ENCODE measurements around the gene CYB561D2.

CYB561D2 gene

DNA sequence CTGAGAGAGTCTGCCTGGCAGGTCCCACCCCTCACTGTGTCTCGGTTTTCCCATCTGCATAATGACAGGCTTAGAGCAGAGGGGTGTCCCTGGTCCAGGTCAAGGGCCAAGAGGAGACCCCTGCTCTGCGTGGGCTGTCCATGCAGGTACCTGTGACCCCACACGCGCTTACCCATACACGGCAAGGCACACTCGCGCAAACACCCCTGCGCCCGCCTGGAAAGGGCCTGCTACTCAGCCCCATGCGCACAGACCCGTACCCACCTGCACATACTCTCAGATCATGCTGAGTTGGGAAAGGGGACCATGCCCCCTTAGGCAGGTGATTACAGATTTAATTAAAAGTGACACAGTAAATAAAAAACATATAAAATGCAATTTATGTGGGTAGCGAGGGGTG, 32.1 kb downstream of the CYB561D2 start:
- Histone ChIP-seq H3K4ac (ENCODE audit: low read depth in 1 of 2, low read length in 2 of 2) (no peak overlapping the region), H3K9ac (ENCODE audit: low read length) (no peak overlapping the region), H2AK5ac (ENCODE audit: low read length, severe bottlenecking) (no peak overlapping the region), H3K14ac (ENCODE audit: low read length in 2 of 2) (no peak overlapping the region), H3K18ac (ENCODE audit: low read depth in 1 of 2, low read length in 2 of 2) (no peak overlapping the region), H3K4me3 (ENCODE audit: insufficient read depth in 1 of 2, low read depth in 1 of 2, low read length in 2 of 2) (no peak overlapping the region), H3K36me3 (ENCODE audit: control insufficient read depth in 1 of 2, insufficient read depth in 2 of 2, low read depth in 1 of 2, low read length in 2 of 2) (no peaks in the 10 kb centered on the region), H3K27ac (ENCODE audit: low read length, poor library complexity, severe bottlenecking) (no peak overlapping the region), H2AFZ (ENCODE audit: low read depth, low read length) (no peak overlapping the region), H3K23ac (ENCODE audit: low read length in 2 of 2) (no peak overlapping the region), H4K8ac (ENCODE audit: low read length) (no peak overlapping the region), H3K27me3 (ENCODE audit: control insufficient read depth in 1 of 2, insufficient read depth in 1 of 2, low read length in 2 of 2) (peaks cover 19 to 54% of the 10 kb centered on the region in 2 experiments), H2BK120ac (ENCODE audit: low read depth, low read length) (no peak overlapping the region), H2BK15ac (ENCODE audit: low read depth, poor library complexity, severe bottlenecking) (no peak overlapping the region), H3K4me2 (ENCODE audit: low read length, poor library complexity, severe bottlenecking) (no peak overlapping the region), H3K79me1 (replicated peaks; ENCODE audit: low read length, poor library complexity, severe bottlenecking) (no peaks in the 10 kb centered on the region), H2BK5ac (ENCODE audit: low read depth, low read length, poor library complexity, severe bottlenecking) (no peak overlapping the region), H2BK12ac (ENCODE audit: low read length in 2 of 2) (no peak overlapping the region), H4K91ac (ENCODE audit: low read length) (no peak overlapping the region), H3K4me1 (ENCODE audit: control insufficient read depth, insufficient read depth, low read depth, low read length) (peaks cover 8% of the 10 kb centered on the region), H3K9me3 (ENCODE audit: control insufficient read depth, low read length) (no peaks in the 10 kb centered on the region)
- 88% methylated on average over 10 of the region's 12 CpGs for WGBS
- DNase-seq = no peak

DNA sequence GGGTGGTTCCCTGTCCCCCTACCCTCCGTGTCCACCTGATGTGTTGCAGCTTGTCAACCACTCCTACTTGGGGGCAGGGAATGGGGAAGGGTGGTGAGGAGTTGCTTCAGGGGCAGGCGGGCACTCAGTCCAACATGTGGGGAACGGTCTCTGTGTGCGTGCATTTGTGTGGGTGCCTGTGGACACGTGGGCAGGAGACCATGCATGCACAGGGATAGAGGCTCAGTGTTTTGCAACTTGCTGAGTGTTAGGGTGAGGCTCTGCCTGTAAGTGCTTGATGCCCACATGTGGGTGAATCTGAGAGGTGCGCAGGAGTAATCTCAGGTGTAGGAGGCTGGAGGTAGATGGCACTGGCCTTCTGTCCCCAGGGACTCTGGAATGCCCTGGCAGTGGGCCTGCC, 33.1 kb downstream of the CYB561D2 start:
- Histone ChIP-seq H3K4ac (ENCODE audit: low read depth in 1 of 2, low read length in 2 of 2) (no peak overlapping the region), H2BK15ac (ENCODE audit: low read depth, poor library complexity, severe bottlenecking) (no peak overlapping the region), H2BK12ac (ENCODE audit: low read length in 2 of 2) (no peak overlapping the region), H3K18ac (ENCODE audit: low read depth in 1 of 2, low read length in 2 of 2) (no peak overlapping the region), H3K9me3 (ENCODE audit: control insufficient read depth, low read length) (no peaks in the 10 kb centered on the region), H3K27ac (ENCODE audit: low read length, poor library complexity, severe bottlenecking) (no peak overlapping the region), H3K14ac (ENCODE audit: low read length in 2 of 2) (no peak overlapping the region), H2AFZ (ENCODE audit: low read depth, low read length) (no peak overlapping the region), H4K8ac (ENCODE audit: low read length) (no peak overlapping the region), H4K91ac (ENCODE audit: low read length) (no peak overlapping the region), H2AK5ac (ENCODE audit: low read length, severe bottlenecking) (no peak overlapping the region), H3K4me1 (ENCODE audit: control insufficient read depth, insufficient read depth, low read depth, low read length) (peaks cover 17% of the 10 kb centered on the region), H3K36me3 (ENCODE audit: control insufficient read depth in 1 of 2, insufficient read depth in 2 of 2, low read depth in 1 of 2, low read length in 2 of 2) (no peaks in the 10 kb centered on the region), H3K23ac (ENCODE audit: low read length in 2 of 2) (no peak overlapping the region), H3K4me2 (ENCODE audit: low read length, poor library complexity, severe bottlenecking) (no peak overlapping the region), H3K4me3 (ENCODE audit: insufficient read depth in 1 of 2, low read depth in 1 of 2, low read length in 2 of 2) (no peak overlapping the region), H3K27me3 (ENCODE audit: control insufficient read depth in 1 of 2, insufficient read depth in 1 of 2, low read length in 2 of 2) (peaks cover 19 to 63% of the 10 kb centered on the region in 2 experiments), H2BK120ac (ENCODE audit: low read depth, low read length) (no peak overlapping the region), H2BK5ac (ENCODE audit: low read depth, low read length, poor library complexity, severe bottlenecking) (no peak overlapping the region), H3K9ac (ENCODE audit: low read length) (no peak overlapping the region), H3K79me1 (replicated peaks; ENCODE audit: low read length, poor library complexity, severe bottlenecking) (no peaks in the 10 kb centered on the region)
- WGBS = 80% methylated on average over 6 of the region's 6 CpGs
- DNase-seq = no peak

DNA sequence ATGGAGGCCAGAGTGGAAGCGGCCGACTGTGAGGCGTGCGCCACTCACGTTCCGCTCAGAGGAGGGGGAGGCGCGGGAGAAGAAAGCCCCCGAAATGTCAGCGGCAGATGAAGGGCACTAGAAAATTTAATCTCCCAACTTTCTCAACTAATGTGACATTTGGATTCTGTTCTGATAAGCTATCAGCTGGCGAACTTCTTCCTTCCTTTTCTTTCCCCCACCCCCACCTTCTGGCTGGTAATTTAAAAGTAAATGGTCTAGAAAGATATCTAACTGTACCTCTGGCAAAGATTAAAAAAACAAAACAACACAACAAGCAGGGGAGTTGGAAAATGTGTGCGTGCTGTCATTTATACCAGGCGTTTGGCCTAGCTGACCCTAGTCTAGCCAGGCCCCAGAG, 35.1 kb downstream of the CYB561D2 start:
- Histone ChIP-seq H3K4ac (ENCODE audit: low read depth in 1 of 2, low read length in 2 of 2) (no peak overlapping the region), H3K4me1 (ENCODE audit: control insufficient read depth, insufficient read depth, low read depth, low read length) (peaks cover 29% of the 10 kb centered on the region), H2AFZ (ENCODE audit: low read depth, low read length) (no peak overlapping the region), H2BK12ac (ENCODE audit: low read length in 2 of 2) (no peak overlapping the region), H3K9ac (ENCODE audit: low read length) (no peak overlapping the region), H3K27me3 (ENCODE audit: control insufficient read depth in 1 of 2, insufficient read depth in 1 of 2, low read length in 2 of 2) (peaks cover 19 to 54% of the 10 kb centered on the region in 2 experiments), H3K79me1 (replicated peaks; ENCODE audit: low read length, poor library complexity, severe bottlenecking) (no peaks in the 10 kb centered on the region), H3K36me3 (ENCODE audit: control insufficient read depth in 1 of 2, insufficient read depth in 2 of 2, low read depth in 1 of 2, low read length in 2 of 2) (no peaks in the 10 kb centered on the region), H2AK5ac (ENCODE audit: low read length, severe bottlenecking) (no peak overlapping the region), H3K4me3 (ENCODE audit: insufficient read depth in 1 of 2, low read depth in 1 of 2, low read length in 2 of 2) (no peak overlapping the region), H3K27ac (ENCODE audit: low read length, poor library complexity, severe bottlenecking) (no peak overlapping the region), H3K4me2 (ENCODE audit: low read length, poor library complexity, severe bottlenecking) (no peak overlapping the region), H2BK15ac (ENCODE audit: low read depth, poor library complexity, severe bottlenecking) (no peak overlapping the region), H3K14ac (ENCODE audit: low read length in 2 of 2) (no peak overlapping the region), H4K8ac (ENCODE audit: low read length) (no peak overlapping the region), H3K9me3 (ENCODE audit: control insufficient read depth, low read length) (no peaks in the 10 kb centered on the region), H2BK5ac (ENCODE audit: low read depth, low read length, poor library complexity, severe bottlenecking) (no peak overlapping the region), H4K91ac (ENCODE audit: low read length) (no peak overlapping the region), H2BK120ac (ENCODE audit: low read depth, low read length) (no peak overlapping the region), H3K18ac (ENCODE audit: low read depth in 1 of 2, low read length in 2 of 2) (no peak overlapping the region), H3K23ac (ENCODE audit: low read length in 2 of 2) (no peak overlapping the region)
- DNase-seq = no peak
- WGBS = 82% methylated on average over 9 of the region's 13 CpGs

DNA sequence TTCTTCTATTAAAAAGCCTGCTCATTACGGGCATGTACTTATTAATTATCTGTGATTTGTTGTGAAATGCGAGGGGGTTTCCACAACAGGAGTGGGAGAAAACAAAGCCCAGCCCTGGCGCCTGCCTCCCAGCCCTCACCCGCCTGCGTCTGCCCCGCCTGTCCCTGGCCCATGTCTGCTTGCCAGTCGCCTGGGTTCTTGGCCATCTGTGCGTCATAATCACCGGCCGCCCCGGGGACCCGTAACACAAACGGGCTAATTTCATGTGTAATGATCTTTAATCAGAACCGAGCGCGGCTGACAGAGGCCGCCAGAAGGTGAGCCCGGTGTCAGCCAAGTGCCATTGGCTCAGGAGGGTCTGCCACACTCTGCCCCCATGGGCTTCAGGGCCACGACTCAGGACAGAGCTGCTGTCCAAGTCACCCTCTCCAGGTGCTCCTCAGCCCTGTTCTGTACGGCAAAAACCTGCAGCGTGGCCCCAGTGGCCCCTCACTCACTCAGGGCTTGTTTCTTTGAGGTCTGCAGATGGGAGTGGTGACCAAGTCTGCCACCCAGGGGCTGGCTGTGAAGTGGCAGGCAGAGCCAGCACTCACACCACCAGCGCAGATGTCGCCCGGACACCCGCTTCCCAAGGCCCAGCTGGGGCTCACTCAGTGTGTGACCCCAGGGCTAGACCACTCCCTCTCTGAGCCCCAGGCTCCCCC, 37.5 kb downstream of the CYB561D2 start:
- peak overlapping the region; percentile 43 for H3K4me2 ChIP-seq (ENCODE audit: low read length, poor library complexity, severe bottlenecking)
- H3K79me1 ChIP-seq (replicated peaks; ENCODE audit: low read length, poor library complexity, severe bottlenecking) = no peaks in the 10 kb centered on the region
- peaks cover 33 to 65% of the 10 kb centered on the region in 2 experiments for H3K27me3 ChIP-seq (ENCODE audit: control insufficient read depth in 1 of 2, insufficient read depth in 1 of 2, low read length in 2 of 2)
- H3K14ac ChIP-seq (ENCODE audit: low read length in 2 of 2) = no peak overlapping the region
- no peaks in the 10 kb centered on the region for H3K9me3 ChIP-seq (ENCODE audit: control insufficient read depth, low read length)
- H2BK15ac ChIP-seq (ENCODE audit: low read depth, poor library complexity, severe bottlenecking) = no peak overlapping the region
- no peaks in the 10 kb centered on the region for H3K36me3 ChIP-seq (ENCODE audit: control insufficient read depth in 1 of 2, insufficient read depth in 2 of 2, low read depth in 1 of 2, low read length in 2 of 2)
- H3K23ac ChIP-seq (ENCODE audit: low read length in 2 of 2) = no peak overlapping the region
- peak overlapping the region; percentile 64 for H3K27ac ChIP-seq (ENCODE audit: low read length, poor library complexity, severe bottlenecking)
- H3K9ac ChIP-seq (ENCODE audit: low read length) = no peak overlapping the region
- H2AFZ ChIP-seq (ENCODE audit: low read depth, low read length) = no peak overlapping the region
- H3K18ac ChIP-seq (ENCODE audit: low read depth in 1 of 2, low read length in 2 of 2) = no peak overlapping the region
- 80% methylated on average over 25 of the region's 25 CpGs for WGBS
- no peak overlapping the region for H4K8ac ChIP-seq (ENCODE audit: low read length)
- peaks cover 31% of the 10 kb centered on the region for H3K4me1 ChIP-seq (ENCODE audit: control insufficient read depth, insufficient read depth, low read depth, low read length)
- H2AK5ac ChIP-seq (ENCODE audit: low read length, severe bottlenecking) = peak overlapping the region; percentile 27
- H2BK120ac ChIP-seq (ENCODE audit: low read depth, low read length) = no peak overlapping the region
- peak; percentile 10 for DNase-seq
- H2BK5ac ChIP-seq (ENCODE audit: low read depth, low read length, poor library complexity, severe bottlenecking) = no peak overlapping the region
- H4K91ac ChIP-seq (ENCODE audit: low read length) = no peak overlapping the region
- H3K4me3 ChIP-seq (ENCODE audit: insufficient read depth in 1 of 2, low read depth in 1 of 2, low read length in 2 of 2) = no peak overlapping the region
- H3K4ac ChIP-seq (ENCODE audit: low read depth in 1 of 2, low read length in 2 of 2) = no peak overlapping the region
- no peak overlapping the region for H2BK12ac ChIP-seq (ENCODE audit: low read length in 2 of 2)

Measured in mesenchymal stem cell (in vitro differentiated cells and primary cell).